GM19452 (cell line): ENCODE results near the gene ANKRD11.
"Not testable (repeated sequence)": the region's sequence is repeated elsewhere in the genome, so short reads cannot be mapped to it uniquely, and the experiment has no call there.

ENCODE experiments used
- ATAC-seq: cut with Tn5 transposase; IDR thresholded peaks from one replicate; pipeline ENCODE4 v1.9.1; 2021; ENCODE audit not compliant: unreplicated experiment

Gene ANKRD11

DNA sequence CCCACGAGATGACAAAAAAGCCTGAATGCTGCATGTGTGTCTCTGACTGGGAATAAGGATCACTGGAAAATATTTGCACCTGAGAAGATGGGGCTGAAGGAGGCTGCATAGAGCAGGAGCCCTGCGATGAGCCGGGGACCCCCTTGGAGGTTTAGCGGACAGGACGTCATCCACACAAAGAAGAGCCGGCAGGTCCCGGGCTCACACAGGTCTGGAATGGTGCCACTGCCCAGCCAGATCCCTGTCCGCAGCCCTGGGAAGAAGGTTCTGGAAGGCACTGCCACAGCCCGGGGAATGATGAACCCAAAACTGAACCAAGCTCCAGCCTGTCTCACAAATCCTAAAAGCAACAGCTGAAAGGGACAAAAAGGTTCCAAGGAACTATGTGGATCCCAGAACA, 101.8 kb downstream of the ANKRD11 start:
- no peak for ATAC-seq

DNA sequence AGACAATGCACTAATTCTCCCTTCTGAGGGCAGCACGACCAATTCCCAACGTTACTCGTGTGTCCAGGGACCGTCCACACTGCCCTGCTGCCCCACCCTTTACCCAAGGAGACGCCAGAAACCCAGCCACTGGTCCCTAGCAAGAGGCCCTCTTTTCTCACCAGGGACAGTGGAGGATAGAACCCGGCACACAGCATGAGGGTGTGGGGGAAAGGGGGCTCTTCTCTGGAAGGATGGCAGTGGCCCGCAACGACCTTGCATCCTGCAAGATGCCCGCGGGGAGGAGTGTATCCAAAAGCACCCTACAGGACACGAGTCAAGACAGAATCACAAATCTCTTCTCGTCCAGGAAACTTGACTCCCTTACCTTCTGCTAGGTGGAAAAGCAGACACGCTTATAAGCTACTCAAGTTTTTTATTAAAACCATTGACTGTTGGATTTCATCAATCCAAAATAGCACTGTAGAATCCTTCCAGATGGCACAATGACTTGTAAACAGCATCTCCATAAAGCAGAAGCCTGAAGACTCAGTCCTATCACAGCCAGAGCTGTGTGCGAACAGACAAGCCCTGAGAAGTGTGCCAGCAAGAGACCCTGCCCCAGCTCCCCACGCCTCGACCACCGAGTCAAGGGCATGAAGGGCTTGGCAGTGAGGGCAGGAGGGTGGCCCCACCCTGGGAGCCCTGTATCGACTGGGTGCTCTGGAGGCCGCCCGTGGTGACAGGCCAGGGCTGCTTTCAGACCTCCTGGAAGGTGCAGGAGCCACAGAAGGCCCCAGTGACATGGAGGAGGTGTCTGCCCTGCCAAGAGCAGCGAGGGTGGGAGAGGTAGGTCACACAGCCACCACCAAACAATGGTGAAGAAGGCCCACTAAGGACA, 103.8 kb downstream of the ANKRD11 start:
- ATAC-seq: no peak

DNA sequence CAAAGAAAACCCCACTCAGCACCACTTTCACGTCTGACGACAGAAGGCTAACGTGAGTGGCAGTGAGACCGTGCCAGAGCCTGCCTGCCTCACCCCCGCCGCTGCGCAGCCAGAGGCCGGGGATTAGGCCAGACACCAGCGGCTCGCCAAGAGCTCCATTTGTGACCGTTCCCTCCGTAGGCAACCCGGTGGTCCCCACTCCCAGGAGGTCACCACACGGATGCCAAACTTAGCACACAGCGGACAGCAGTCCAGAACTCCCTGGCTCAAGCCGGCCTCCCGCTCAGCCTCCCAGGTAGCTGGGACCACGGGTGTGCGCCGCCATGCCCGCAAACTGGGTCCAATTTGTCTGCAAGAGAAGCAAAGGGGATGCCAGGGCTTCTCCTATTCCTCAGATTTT, 104.6 kb downstream of the ANKRD11 start:
- ATAC-seq: no peak

DNA sequence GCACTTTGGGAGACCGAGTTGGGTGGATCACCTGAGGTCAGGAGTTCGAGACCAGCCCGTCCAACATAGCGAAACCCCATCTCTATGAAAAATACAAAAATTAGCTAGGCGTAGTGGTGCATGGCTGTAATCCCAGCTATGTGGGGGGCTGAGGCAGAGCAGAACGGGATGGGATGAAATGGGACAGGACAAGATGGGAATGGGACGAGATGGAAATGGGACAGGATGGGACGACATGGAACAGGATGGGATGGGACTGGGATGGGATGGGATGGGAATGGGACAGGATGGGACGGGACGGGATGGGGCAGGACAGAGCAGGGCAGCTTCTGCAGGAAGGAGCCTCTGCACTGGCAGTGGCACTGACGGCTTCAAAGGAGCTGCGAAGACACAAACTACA, 106.1 kb downstream of the ANKRD11 start:
- no peak for ATAC-seq

DNA sequence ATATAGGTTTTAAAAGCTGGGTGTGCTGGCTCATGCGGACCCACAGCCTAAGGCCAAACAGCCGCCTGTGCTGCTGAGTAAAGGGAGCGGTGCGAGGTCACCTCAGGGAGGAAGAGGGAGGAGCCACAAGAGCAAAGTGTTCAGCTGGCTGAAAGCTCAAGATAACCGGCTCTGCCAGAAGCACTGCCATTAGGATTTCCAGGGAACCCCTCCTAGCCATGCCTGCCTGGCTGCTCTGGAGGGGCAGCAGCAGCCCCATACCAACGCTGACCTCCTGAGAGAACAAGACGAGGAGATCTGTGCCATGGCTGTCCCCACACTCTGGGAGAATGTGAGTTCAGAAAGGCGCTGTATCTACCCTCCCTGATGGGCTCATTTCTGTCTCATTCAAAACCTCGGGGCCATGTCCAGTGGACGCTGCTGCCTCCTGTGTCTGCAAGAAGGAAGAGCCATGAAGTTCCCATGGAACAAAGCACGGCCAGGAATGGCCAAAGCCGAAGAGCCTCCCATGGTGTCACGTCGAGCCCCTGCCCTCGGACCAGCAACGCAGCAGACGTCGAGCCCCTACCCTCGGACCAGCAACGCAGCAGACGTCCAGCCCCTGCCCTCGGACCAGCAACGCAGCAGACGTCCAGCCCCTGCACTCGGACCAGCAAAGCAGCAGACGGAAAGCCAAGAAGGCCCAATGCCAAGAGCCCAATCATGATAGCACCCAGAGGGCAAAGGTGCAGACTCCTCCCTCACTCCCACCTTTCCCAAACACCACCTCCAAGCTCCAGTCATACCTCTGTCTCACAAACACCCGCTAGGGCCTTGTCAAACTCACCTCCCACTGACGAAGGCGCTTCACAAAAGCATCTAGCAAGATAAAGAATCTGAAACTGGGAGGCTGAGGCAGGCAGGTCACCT, 107.0 kb downstream of the ANKRD11 start:
- ATAC-seq: no peak

DNA sequence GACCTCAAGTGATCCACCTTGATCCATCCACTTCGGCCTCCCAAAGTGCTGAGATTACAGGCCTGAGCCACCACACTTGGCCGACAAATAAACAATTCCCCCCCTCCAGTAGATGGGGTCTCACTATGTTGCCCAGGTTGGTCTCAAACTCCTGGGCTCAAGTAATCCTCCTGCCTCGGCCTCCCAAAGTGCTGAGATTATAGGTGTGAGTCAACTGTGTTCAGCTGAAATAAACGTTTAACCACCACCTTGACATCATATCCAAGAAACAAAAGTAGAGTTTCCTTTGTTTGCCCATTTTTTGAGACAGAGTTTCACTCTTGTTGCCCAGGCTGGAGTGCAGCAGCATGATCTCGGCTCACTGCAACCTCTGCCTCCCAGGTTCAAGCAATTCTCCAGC, 107.8 kb downstream of the ANKRD11 start:
- not testable (repeated sequence) for ATAC-seq

DNA sequence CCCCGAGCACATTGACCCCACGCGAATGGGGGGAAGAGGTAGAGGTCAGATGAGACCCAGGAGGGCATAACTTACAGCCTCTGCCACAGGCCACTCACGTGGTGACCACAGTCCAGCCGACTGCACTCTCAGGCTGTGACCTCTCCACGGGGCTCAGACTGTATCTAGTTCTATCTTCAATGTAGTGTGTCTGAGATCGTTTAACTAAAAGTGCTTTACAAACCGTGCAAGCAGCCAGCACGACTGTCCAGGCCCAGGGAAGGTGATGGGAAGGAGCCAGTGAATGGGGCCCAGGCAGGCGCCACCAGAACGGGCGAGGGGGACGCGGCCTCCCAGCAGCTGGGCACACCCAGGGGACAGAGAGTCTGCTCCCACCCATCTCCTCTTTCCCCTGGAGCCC, 108.6 kb downstream of the ANKRD11 start:
- no peak for ATAC-seq

DNA sequence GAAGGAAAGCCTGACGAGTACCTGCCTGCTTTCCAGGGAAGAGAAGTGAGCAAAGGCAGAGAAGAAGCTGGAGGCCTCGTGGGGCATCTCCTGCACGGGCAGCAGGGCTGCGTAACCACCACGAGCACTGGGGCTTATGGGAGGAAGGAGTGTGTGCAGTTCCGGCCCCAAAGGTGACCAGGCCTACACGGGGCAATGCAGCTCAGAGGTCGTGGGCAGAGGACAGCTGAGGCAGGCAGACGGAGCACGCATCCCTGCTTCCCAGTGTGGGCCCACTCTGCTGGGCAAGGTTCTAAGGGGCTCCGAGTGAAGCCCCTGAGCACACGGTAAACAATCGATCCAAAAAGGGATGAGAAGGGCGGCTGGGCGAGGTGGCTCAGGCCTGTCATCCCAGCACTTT, 109.7 kb downstream of the ANKRD11 start:
- ATAC-seq: no peak

DNA sequence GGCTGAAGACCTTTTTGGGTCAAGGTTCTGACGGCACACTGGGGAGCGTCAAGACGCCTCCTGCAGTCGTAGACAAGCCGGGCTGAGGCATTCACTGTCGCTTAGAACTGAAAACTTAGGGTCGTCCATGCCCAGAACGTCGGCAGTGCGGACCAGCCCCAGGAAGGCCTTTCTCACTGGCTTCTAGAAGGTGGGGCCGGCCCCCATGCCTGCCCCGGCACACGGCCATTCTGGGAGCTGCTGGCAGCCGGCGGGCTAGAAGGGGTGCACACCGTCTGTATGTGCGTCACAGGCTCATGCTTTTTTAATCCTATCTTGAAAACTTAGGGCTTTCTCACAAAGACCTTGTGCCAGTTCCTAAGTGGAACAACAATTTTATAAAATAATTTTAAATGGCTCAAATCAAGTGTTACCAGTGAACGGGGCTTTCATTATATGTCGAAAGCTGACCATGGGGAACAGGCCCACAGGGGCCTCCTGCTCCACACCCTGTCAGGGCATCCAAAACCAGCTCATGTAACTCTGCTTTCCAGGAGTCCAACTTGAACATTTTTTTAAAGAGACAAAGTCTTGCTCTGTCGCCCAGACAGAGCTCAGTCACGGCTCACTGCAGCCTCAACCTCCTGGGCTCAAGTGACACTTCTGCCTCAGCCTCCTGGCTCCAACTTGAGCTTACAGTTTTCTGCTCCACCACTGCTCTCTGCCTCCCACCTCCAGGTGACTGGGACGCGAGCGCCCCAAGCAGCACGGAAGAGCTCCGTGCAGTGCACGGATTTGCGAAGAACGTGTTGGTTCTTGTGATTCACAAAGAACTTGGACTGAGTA, 111.2 kb downstream of the ANKRD11 start:
- no peak for ATAC-seq

DNA sequence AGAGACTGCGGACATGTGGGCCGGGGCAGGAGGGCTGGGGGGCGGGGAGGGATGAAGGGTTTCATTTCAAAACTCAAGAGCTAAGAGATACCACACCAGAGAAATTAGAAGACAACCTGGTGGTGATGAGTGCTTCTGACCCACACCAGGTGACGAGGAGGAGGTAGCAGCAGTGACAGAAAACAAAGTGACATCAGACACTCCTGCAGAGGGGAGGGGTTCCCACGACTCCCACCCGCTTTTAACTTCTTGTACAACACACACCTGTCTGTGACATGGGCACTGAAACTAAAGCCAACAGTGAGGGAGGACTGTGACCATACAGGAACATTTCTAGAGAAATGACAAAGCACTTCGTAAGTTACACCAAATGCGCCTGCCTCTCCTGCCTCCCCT, 112.9 kb downstream of the ANKRD11 start:
- ATAC-seq: no peak

DNA sequence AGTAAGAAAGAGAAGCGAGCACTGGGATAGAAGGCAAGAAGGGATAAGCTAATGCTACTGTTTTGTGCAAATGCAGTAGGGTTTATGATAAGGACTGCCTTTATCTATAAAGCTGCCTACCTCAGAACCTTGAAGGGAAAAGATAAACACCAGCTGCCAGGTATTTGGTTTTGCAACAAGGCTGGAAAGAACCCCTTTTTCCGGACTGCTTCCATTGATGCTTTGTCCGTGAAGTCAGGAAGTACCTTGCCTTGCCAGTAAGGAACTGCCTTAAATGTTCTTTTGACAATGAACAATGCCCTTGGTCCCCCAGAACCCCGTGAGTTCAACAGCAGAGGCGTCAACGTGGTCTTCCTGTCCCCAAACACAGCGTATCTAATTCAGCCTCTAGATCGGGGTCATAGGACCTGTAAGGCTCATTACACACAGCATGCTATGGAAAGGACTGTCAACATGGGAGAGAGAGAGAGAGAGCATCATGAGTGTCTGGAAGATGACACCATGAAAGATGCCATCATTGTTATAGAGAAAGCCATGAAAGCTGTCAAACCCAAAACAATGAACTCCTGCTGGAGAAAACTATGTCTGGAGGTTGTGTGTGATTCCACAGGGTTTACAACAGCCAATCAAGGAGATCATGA, 113.4 kb downstream of the ANKRD11 start:
- no peak for ATAC-seq

DNA sequence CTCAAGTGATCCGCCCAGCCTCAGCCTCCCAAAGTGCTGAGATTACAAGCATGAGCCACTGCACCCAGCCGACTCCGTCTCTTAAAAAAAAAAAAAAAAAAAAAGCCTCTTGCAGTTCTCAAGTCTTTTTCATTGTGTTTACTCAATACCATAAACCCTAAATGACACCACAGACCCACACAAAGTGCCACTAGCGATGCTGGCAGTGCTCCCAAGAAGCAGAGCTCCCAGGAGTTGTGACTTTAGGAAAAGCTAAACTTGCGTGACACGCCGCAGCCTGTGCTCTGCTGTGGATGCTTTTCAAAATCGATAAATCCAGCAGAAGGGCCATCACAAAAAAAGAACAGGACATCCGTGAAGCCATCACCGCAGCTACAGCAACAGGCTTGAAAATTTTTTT, 114.7 kb downstream of the ANKRD11 start:
- no peak for ATAC-seq

DNA sequence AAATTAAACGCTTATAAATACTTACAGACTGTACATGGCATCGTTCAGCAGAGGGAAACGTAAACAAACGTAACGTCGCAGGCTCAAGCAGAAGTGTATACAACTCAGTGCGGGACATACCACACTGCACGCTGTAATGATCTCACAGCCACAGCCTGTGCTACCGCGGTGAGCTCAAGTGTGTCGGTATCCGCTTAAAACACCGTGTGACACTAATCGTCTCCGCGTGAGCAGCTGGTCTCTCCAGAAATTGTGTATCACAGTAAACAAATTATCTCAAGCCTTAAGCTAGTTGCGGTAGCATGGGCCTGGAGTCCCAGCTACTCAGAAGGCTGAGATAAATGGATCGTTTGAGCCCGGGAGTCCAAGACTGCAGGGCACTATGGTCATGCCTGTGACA, 115.3 kb downstream of the ANKRD11 start:
- no peak for ATAC-seq

DNA sequence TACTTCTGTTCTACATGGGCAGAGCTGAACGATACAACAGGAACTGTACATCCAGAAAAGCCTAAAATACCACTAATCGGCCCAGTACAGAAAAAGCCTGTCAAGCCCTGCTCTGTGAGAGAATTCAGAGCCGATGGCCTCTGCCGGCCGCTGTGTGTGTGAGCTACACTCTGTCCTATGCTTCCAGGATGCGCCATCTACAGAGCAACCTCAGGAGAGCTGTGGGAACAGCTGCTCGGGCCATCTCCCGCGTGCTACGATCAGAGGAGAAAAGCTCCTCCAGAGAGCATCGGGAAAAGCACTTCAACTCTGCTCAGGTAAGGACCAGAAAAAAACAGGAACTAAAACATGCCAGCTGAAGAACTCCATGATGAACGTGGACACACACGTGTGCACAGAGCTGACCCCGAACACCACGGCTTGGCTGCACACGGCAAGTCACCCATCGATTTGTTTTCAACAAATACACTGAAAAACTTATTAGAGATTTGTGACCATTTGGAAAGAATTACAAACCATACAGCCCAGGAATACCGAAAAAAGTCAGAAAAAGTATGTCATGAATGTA, 115.9 kb downstream of the ANKRD11 start:
- ATAC-seq: no peak

DNA sequence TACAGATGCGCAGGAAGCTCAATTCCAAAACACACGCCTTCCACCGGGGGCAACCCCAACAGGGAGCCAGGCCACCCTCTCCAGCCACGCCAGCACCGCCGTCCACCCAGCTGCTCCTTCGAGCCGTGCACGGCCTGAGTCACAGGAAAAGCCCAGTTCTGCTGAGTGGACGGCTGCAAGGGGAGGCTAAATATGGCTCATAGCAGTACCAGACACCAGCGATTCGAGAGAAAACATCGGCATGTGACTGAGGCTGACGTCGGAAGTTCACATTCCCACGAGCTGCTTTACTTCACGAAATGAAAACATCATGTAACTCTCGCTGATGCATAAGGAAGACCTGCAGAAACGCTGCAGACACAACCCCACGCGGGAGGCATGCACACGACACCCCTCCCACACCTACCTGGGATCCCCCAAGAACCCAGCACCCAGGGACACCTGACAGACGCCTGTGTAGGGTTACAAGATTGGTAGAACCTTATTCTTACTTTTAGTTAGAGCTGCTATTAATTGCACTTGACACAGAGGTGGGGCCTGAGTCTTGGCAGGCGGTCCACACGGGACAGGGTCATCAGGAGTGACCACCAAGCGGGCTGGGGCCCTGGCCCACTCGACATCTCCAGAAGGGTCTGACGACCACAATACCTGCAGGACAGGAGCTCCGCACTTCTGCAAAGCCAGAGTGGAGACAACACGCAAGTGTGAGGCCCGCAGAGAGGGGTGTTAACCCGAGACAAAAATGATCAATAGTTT, 116.8 kb downstream of the ANKRD11 start:
- ATAC-seq: no peak

DNA sequence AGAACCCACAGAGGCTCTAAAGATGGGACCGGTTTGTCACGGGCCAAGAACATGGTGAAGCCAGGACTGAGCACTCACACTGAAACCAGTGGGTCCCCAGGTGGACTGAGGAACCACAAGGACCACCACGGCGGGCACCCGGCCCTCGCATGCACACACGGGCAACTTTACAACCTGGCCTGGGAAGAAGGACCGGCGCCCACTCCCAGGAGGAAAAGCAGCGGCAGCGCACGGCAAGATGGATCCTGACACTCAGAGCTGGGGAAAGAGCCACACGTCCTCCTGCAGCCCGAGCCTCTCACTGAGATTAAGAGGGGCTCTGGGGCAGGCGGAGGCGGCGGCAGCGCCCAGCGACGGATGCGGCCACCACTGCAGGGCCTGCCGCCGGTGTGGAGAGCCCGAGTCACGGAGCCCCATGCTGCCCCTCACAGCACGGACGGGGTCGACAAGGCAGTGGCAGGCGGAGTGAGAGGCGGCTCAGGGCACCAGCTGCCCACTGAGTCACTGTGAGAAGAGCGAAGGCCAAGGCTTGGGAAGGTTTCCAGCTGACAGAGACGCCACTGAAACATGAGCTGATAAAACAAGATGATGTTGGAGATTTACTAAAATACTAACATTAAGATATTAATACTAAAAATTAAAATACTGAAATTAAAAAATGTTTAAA, 118.3 kb downstream of the ANKRD11 start:
- ATAC-seq: no peak

DNA sequence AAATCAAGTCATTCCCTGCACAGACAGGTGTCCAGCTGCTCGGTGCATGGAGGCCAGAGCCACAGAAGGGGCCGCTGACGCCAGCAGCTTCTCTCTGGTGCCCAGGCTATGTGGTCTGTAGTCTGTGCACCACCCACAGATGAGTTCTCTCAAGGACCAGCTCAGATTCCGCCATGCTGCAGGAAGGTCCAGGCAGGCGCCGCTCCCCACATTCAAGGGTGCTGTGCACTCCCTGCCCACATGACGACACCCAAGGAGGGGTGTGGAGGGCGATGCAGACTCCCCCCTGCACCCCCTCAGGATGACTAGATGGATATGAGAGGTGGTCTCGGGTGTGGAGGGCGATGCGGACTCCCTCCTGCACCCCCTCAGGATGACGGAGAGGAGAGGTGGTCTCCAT, 119.0 kb downstream of the ANKRD11 start:
- no peak for ATAC-seq

DNA sequence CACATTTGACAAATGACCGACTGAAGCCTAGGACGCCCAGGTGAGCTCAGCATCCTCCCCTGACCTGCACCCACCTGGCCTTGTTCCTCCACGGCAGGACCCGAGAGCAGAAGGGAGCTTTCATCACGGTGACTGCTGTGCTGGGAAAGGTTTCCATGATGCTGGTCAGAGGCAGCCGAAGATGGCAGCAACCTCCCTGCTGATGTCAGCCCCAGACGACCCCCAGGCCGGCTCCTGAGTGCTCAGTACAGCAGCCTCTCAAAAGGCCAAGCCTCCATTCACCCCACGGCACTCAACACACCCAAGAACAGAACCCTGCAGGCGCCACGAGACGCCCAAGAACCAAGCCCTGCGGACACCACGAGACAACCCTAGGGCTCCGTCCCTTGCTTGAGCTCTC, 119.8 kb downstream of the ANKRD11 start:
- no peak for ATAC-seq

DNA sequence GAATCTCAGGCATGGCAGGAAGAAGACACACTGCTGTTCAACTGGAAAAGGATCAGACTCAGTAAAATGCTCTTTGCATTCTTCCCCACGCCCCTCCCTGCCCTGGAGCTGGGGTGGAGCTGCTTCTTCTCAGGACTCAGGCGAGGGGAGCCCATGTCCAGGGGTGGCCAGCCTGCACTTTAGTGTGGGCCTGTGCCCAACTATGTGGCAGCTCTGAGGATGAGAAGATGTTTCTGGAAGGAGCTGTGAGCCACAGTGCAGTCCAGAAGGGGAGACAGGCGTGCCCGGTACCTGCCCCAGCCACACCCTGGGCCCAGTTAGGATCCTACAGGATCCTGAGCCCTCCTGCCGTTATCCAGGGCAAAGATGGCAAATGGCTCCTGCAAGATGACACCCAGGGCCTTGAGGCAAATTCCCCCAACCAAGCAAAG, 120.3 kb downstream of the ANKRD11 start:
- ATAC-seq: no peak
